CD4-positive, alpha-beta T cell treated with Interleukin-4 for 4 hours (primary cell): ENCODE data around the gene SOST.
"Not testable (repeated sequence)": the region's sequence is repeated elsewhere in the genome, so short reads cannot be mapped to it uniquely, and the experiment has no call there.

ENCODE experiments used
- DNase-seq: peaks from one replicate; pipeline ENCODE4 v3.0.0-alpha.2; 2020

Gene SOST

DNA sequence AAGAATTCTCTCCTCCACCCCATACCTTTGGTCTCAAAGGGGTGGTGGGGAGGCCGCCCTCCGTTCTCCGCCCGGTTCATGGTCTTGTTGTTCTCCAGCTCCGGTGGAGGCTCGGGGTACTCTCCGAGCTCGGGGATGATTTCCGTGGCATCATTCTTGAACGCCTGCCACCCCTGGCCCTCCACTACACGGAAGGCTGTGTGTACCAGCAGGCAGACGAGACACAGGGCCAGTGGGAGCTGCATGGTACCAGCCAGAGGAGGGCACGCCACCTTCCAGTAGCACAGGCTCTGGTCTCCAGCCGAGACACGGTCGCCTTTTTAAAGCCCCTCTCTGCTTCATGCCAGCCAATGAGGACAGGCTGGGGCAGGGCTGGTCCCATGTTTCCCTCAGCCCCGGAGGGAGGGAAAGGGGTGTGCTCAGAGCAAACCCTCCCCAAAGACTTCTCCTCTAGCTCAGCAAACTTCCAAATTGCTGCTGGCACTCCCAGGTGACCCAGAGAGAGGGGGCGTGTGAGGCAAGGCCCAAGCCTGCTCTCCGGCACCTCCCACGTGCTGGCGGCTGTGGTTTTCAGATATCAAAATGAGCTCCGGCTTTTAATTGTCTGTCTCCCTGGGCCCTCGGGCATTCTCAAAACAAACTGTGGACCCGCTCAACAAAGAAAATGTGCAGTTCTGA is at the start of gene SOST:
SOST (minus strand) TSS at position 295 of the 678 bp plus-strand sequence; CDS start at position 245, 50 bp downstream.
- DNase-seq = no peak

DNA sequence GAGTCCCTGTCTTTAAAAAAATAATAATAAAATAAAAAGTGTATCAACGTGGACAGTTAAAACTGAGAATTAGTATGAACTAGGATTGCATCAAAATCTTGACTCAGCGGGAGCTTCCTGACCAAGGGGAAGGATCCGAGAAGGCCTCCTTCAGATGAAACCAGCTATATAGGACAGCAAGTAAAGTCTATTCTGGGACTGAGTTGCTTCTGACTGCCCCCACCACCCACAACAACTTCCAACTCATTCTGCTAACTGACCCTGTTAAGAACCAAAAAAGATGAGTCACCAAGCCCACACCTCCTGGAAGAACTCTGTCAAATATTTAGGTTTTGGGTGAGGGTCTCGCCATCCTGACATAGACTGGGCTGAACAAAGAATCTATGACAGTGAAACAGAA is 49.5 kb upstream of the SOST start:
- DNase-seq = no peak

GRCh38 chr17:43805117-43805516 is 46.5 kb upstream of the SOST start:
- no peak for DNase-seq

GRCh38 chr17:43803758-43804157 is 45.2 kb upstream of the SOST start:
- no peak for DNase-seq

- no peak for DNase-seq
Measured at GRCh38 chr17:43801844-43802243, 43.3 kb upstream of the SOST start.

- DNase-seq = no peak
Measured at GRCh38 chr17:43800736-43801135, 42.1 kb upstream of the SOST start.

- no peak for DNase-seq
Measured at GRCh38 chr17:43799047-43799446, 40.5 kb upstream of the SOST start.

- not testable (repeated sequence) for DNase-seq
Measured at GRCh38 chr17:43798024-43798423, 39.4 kb upstream of the SOST start.

- not testable (repeated sequence) for DNase-seq
Measured at GRCh38 chr17:43792668-43793067, 34.1 kb upstream of the SOST start.

GRCh38 chr17:43791589-43791988 is 33.0 kb upstream of the SOST start:
- peak; percentile 23 for DNase-seq

GRCh38 chr17:43790311-43790940 is 31.8 kb upstream of the SOST start:
- no peak for DNase-seq

- DNase-seq = no peak
Measured at GRCh38 chr17:43789482-43789881, 30.9 kb upstream of the SOST start.

GRCh38 chr17:43788540-43788939 is 29.9 kb upstream of the SOST start:
- DNase-seq = no peak

DNA sequence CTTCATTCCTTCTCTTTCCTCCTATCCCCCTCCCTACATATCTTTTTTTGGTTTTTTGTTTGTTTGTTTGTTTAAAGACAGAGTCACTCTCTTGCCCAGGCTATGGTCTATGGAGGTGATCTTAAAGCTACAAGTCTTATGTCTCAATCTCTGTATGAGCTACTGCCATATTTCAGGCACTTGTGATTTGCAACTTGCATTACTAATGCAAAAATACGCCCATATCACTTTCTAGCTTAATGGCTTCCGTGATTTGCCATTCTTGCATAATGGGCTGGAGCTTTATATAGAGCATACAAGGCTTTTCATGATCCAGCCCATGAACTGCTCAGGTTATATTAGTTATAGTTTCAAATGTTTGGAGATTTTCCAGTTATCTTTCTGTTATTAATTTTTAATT is 29.1 kb upstream of the SOST start:
- DNase-seq = no peak

DNA sequence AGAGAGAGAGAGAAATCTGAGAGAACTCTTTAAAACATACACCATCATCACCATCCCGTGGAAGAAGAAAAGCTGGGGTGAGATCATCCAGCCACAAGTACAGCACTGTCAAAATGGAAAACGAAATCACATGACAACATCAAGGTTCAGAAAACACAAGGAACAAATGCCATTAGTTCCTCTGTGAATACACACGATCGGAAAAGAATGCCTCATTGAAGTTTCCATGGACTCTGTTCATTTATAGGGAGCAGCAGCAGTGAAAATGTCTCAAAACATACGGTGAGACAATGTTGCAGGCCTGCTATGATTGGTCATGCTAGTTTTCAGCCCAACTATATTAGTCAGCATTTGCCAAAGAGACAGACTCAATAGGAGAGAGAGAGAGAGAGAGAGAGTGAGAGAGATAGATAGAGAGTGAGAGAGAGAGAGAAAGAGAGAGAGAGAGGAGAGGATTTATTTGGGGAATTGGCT is 26.1 kb upstream of the SOST start:
- no peak for DNase-seq

- DNase-seq = no peak
Measured at GRCh38 chr17:43784068-43784467, 25.5 kb upstream of the SOST start.

- DNase-seq = no peak
Measured at GRCh38 chr17:43782913-43783680, 24.5 kb upstream of the SOST start.

GRCh38 chr17:43780135-43780534 is 21.5 kb upstream of the SOST start, which contains the start of gene CFAP97D1:
Gene CFAP97D1, plus strand, starts transcription at chr17:43780435. Its CDS starts 28 bp downstream, at chr17:43780463.
- no peak for DNase-seq

- no peak for DNase-seq
Measured at GRCh38 chr17:43779145-43780125, 20.8 kb upstream of the SOST start.

DNA sequence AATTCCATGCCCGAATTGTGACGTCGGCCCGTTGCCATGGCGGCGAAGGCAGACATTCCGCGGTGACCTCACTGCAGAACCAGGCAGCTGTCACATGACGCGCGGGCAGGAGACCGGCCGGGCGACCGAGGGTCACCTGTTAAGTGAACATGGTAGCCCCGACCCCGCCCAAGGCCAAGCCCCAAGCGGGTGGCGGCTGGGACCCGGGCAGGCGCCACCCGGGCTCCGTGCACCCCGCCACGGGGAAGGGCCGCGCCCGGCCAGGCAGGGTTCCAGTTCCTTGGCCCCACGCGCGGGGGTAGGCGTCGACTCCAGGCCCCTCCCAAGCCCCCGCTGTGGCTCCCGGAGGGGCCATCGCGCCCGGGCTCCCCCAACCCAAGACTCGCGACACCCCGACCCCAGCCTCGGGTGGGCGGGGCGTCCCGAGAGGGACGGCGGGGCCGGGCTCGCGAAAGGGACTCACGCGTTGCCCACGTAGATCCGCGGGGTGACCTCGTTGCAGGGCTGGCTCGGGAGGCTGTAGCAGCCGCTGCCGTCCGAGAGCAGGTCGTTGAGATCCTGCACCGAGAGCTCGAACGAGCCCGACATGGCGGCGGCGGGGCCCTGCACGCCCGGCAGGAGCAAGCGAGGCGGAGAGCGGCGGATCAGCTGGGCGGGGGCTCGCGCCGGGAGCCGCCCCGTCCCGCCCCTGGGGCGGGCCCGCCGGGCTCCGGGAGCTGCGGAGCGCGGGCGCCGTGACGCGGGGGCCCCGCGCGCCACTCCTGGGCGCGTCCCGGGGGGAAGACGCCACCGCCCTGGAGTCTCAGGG is 19.9 kb upstream of the SOST start, which contains the start of gene DUSP3:
DUSP3 (minus strand) TSS at position 641 of the 808 bp plus-strand sequence; CDS start at position 588, 53 bp downstream.
- DNase-seq = peak; percentile 57
